Osteocyte (in vitro differentiated cells): Measurements from ENCODE around the gene SLC39A11. TPM values are rescaled to one million over a fixed set of nuclear protein-coding genes. Genes with fewer than 3 reads are reported as not detected.

ENCODE experiments used
- DNase-seq: peaks from one replicate; pipeline ENCODE4 v3.0.0; 2021; ENCODE audit warnings: mixed read lengths; ENCODE audit not compliant: unreplicated experiment; ENCODE audit errors: extremely low spot score
- H3K27ac Mint-ChIP-seq: one replicate; pipeline ENCODE4 v1.8.0; 2021; ENCODE audit warnings: mild to moderate bottlenecking, mixed read lengths; ENCODE audit not compliant: unreplicated experiment
- H3K27me3 Mint-ChIP-seq: one replicate; pipeline ENCODE4 v1.8.0; 2021; ENCODE audit warnings: mixed read lengths; ENCODE audit not compliant: unreplicated experiment
- H3K36me3 Mint-ChIP-seq: one replicate; pipeline ENCODE4 v1.8.0; 2021; ENCODE audit warnings: mixed read lengths; ENCODE audit not compliant: unreplicated experiment
- H3K4me1 Mint-ChIP-seq: one replicate; pipeline ENCODE4 v1.8.0; 2021; ENCODE audit warnings: mixed read lengths; ENCODE audit not compliant: unreplicated experiment
- H3K4me3 Mint-ChIP-seq: one replicate; pipeline ENCODE4 v1.8.0; 2021; ENCODE audit warnings: mild to moderate bottlenecking, moderate library complexity, mixed read lengths; ENCODE audit not compliant: unreplicated experiment
- H3K9me3 Mint-ChIP-seq: one replicate; pipeline ENCODE4 v1.8.0; 2021; ENCODE audit warnings: mixed read lengths; ENCODE audit not compliant: unreplicated experiment
- total RNA-seq: library from RNA; stranded (reverse); gene quantifications from 2 replicates; pipeline ENCODE4 v1.2.1, GENCODE V29; 2021
- TF ChIP-seq, protein P1 (sequence below): fragments of 200-600 bp; sonication (generic); IDR thresholded peaks from 2 replicates; pipeline ENCODE4 v1.5.0; 2021; ENCODE audit warnings: antibody characterized with exemption, mild to moderate bottlenecking, moderate library complexity

SLC39A11 gene
- total RNA-seq, 1 donor from 2014 or later: 50.2 TPM

DNA sequence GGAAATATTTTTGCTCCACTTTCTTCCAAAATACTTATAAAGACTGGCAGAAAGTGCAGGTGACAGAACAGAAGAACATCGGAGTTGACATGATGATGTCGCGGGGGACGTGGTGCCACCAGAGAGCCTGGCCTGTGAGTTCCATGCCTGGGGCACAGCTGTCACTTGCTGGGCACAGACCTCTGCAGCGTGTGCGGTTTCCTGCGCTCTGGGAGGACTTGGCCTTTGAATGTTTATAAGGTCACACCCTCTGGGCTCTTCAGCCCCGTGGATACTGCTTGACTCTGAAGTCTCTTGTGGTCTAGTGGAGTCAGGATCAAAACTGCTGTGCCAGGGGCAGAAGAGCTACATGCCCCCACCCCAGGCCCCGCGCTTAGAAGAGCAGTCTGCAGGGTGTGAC is 357.9 kb downstream of the SLC39A11 start:
- peak overlapping the region; percentile 57 for H3K27ac Mint-ChIP-seq
- H3K9me3 Mint-ChIP-seq: no peaks in the 10 kb centered on the region
- no peak for DNase-seq
- H3K36me3 Mint-ChIP-seq: peaks cover 16% of the 10 kb centered on the region
- H3K27me3 Mint-ChIP-seq: no peaks in the 10 kb centered on the region
- H3K4me3 Mint-ChIP-seq: no peak overlapping the region
- peaks cover 23% of the 10 kb centered on the region for H3K4me1 Mint-ChIP-seq
- TF ChIP-seq, protein P1, sequence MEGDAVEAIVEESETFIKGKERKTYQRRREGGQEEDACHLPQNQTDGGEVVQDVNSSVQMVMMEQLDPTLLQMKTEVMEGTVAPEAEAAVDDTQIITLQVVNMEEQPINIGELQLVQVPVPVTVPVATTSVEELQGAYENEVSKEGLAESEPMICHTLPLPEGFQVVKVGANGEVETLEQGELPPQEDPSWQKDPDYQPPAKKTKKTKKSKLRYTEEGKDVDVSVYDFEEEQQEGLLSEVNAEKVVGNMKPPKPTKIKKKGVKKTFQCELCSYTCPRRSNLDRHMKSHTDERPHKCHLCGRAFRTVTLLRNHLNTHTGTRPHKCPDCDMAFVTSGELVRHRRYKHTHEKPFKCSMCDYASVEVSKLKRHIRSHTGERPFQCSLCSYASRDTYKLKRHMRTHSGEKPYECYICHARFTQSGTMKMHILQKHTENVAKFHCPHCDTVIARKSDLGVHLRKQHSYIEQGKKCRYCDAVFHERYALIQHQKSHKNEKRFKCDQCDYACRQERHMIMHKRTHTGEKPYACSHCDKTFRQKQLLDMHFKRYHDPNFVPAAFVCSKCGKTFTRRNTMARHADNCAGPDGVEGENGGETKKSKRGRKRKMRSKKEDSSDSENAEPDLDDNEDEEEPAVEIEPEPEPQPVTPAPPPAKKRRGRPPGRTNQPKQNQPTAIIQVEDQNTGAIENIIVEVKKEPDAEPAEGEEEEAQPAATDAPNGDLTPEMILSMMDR: no peak

DNA sequence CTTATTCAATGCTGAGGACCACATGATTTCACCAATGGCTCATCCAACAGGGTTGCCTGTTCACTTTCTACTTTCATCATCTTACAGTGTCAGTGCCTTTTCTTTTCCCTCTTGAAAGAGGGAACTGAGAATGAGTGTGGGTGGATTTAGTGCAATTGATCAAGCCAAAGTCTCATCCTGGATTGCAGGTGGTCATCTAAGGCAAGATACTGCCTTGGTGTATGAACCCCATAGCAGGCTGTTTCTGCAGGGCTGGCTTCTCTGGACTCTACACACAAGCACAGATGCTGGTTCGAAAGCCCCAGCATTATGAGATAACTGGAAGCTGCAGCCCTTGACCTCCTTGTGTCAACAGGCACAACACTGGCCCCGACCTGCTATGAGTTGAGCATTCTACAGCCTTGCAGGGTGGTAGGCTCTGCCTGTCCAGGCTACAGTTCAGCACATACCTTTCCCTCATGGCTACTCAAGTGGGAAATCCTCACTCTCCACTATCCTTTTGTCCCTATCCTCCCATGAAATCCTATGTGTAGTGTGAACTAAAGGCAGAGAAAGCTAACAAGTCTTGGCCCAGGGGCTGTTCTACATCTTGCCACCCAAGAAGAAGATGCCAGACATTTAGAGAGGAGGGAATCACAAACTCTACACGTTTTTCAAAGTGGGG is 358.7 kb downstream of the SLC39A11 start:
- Mint-ChIP-seq H3K27me3 (no peaks in the 10 kb centered on the region), H3K9me3 (no peaks in the 10 kb centered on the region), H3K36me3 (peaks cover 16% of the 10 kb centered on the region), H3K4me1 (peaks cover 24% of the 10 kb centered on the region), H3K4me3 (no peak overlapping the region), H3K27ac (no peak overlapping the region)
- TF ChIP-seq, protein P1: no peak
- DNase-seq: no peak

DNA sequence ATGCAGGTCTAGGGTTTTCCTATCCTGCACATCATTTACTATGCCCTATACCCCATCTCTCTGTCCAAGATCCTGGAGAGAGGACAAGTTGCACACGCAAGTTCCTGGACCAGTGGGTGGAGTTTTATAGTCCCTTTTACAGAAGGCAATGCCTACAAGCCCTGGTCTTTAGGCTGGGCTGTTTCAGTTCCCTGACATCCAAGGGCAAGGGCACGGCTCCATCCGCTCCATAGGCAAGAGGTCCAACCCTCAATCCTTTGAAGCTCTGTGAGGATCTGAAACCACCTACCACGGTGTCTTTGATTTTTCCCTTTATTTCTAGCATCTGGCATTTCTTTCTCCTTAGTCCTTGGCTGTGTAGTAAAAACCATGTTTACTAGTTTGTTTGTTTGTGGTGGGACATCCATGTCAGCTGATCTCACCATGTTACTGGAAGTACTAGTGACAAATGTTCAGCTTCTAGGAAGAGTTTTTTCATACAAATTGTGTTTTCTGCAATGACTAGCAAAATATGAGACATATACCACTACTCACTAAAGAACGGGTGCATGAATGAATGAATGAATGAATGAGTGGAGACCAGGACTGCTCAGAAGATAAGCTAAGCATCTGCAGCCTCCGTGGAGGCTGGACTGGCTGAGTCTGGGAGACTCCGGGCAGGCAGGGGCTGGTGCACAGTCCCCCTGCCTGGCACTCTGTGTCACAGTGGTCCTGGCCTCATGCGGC is 359.4 kb downstream of the SLC39A11 start:
- peaks cover 28% of the 10 kb centered on the region for H3K4me1 Mint-ChIP-seq
- no peak overlapping the region for H3K27ac Mint-ChIP-seq
- peaks cover 12% of the 10 kb centered on the region for H3K36me3 Mint-ChIP-seq
- no peaks in the 10 kb centered on the region for H3K27me3 Mint-ChIP-seq
- DNase-seq: no peak
- no peak overlapping the region for H3K4me3 Mint-ChIP-seq
- H3K9me3 Mint-ChIP-seq: no peaks in the 10 kb centered on the region
- TF ChIP-seq, protein P1: no peak

DNA sequence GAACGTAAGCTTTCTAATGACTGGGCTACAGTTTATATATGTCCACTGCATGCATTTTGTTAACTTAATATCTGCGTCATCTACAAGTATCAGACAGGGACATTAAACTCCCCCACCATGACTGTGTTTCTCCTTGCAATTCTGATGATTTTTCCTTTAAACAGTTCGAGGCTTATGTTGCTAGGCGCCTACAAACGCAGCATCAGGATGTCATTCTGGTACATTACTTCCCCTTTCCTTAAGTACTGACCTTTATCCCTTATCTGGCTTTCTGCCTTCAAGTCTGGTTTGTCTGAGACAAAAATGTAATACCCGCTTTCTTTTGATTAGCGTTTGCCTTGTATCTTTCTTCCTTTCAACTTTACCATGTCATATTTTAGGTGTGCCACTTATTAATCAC is 362.4 kb downstream of the SLC39A11 start:
- H3K9me3 Mint-ChIP-seq: no peaks in the 10 kb centered on the region
- H3K4me3 Mint-ChIP-seq: no peak overlapping the region
- peaks cover 5% of the 10 kb centered on the region for H3K36me3 Mint-ChIP-seq
- TF ChIP-seq, protein P1: no peak
- H3K4me1 Mint-ChIP-seq: peaks cover 41% of the 10 kb centered on the region
- no peaks in the 10 kb centered on the region for H3K27me3 Mint-ChIP-seq
- no peak for DNase-seq
- no peak overlapping the region for H3K27ac Mint-ChIP-seq

DNA sequence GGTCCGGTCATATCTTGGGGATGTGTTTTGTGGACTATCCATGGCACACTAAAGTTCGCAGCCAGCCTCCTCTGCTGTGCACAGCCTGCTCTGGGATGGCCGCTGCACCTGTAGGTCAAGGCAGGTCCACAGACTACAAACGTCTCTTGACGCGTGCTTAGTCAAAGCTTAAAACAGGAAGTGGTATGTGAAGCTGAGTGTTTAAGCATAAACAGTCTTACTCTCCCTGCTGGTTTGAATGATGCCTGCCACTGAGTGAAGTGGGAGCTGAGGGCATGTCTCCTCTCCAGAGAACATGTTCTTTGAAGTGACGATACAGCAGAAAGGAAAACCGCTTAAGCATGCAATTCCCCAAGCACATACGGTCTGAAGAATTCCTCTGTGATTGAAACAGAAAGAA is 365.6 kb downstream of the SLC39A11 start:
- Mint-ChIP-seq H3K4me1 (peaks cover 43% of the 10 kb centered on the region), H3K27ac (peak overlapping the region; percentile 64), H3K27me3 (no peaks in the 10 kb centered on the region), H3K4me3 (no peak overlapping the region), H3K9me3 (no peaks in the 10 kb centered on the region), H3K36me3 (no peaks in the 10 kb centered on the region)
- no peak for DNase-seq
- TF ChIP-seq, protein P1: no peak
